ENCODE measurements around the gene ABCC11.
"Not testable (repeated sequence)": the region's sequence is repeated elsewhere in the genome, so short reads cannot be mapped to it uniquely, and the experiment has no call there.

The ABCC11 gene

GRCh38 chr16:48184681-48185080 is 62.7 kb downstream of the ABCC11 start:
- no peaks in the 10 kb centered on the region for H3F3A ChIP-seq (ENCODE audit: insufficient read depth)
- no peak overlapping the region for H2AFZ ChIP-seq (ENCODE audit: low read depth, low read length, severe bottlenecking)
- no peaks in the 10 kb centered on the region for H3K79me2 ChIP-seq (ENCODE audit: insufficient read depth, low read length)
- H3K9me2 ChIP-seq (replicated peaks; ENCODE audit: insufficient read depth, low read length), result no peaks in the 10 kb centered on the region
- no peaks in the 10 kb centered on the region for H3K9me3 ChIP-seq (ENCODE audit: insufficient read depth, low read length)
- H3K36me3 ChIP-seq (ENCODE audit: low read length), result no peaks in the 10 kb centered on the region
- H3K4me2 ChIP-seq (ENCODE audit: low read depth, low read length, poor library complexity, severe bottlenecking), result no peak overlapping the region
- no peak for TF ChIP-seq CTCF (IDR thresholded peaks at IDR 0.05; ENCODE audit: insufficient read depth, low read length, poor library complexity, severe bottlenecking)
- TF ChIP-seq EZH2phosphoT487 (conservative IDR thresholded peaks at IDR 0.05; ENCODE audit: low read length), result no peak
- no peak overlapping the region for H3K4me3 ChIP-seq (ENCODE audit: insufficient read depth, low read length, poor library complexity, severe bottlenecking)
- H3K27me3 ChIP-seq (ENCODE audit: low read length), result no peaks in the 10 kb centered on the region
- no peaks in the 10 kb centered on the region for H4K20me1 ChIP-seq (ENCODE audit: low read depth, low read length)
- H3K9ac ChIP-seq (ENCODE audit: low read length), result no peak overlapping the region
- H3K27ac ChIP-seq (ENCODE audit: low read depth, low read length), result no peak overlapping the region

- no peak overlapping the region for H3K9ac ChIP-seq (ENCODE audit: low read length)
- no peaks in the 10 kb centered on the region for H3K79me2 ChIP-seq (ENCODE audit: insufficient read depth, low read length)
- no peaks in the 10 kb centered on the region for H3F3A ChIP-seq (ENCODE audit: insufficient read depth)
- no peaks in the 10 kb centered on the region for H4K20me1 ChIP-seq (ENCODE audit: low read depth, low read length)
- no peaks in the 10 kb centered on the region for H3K9me2 ChIP-seq (replicated peaks; ENCODE audit: insufficient read depth, low read length)
- no peak overlapping the region for H3K4me2 ChIP-seq (ENCODE audit: low read depth, low read length, poor library complexity, severe bottlenecking)
- H2AFZ ChIP-seq (ENCODE audit: low read depth, low read length, severe bottlenecking), result no peak overlapping the region
- no peak overlapping the region for H3K27ac ChIP-seq (ENCODE audit: low read depth, low read length)
- H3K4me3 ChIP-seq (ENCODE audit: insufficient read depth, low read length, poor library complexity, severe bottlenecking), result no peak overlapping the region
- no peaks in the 10 kb centered on the region for H3K36me3 ChIP-seq (ENCODE audit: low read length)
- no peak for TF ChIP-seq CTCF (IDR thresholded peaks at IDR 0.05; ENCODE audit: insufficient read depth, low read length, poor library complexity, severe bottlenecking)
- TF ChIP-seq EZH2phosphoT487 (conservative IDR thresholded peaks at IDR 0.05; ENCODE audit: low read length), result no peak
- H3K9me3 ChIP-seq (ENCODE audit: insufficient read depth, low read length), result no peaks in the 10 kb centered on the region
- no peaks in the 10 kb centered on the region for H3K27me3 ChIP-seq (ENCODE audit: low read length)
Measured at GRCh38 chr16:48182979-48183537, 64.3 kb downstream of the ABCC11 start.

- H3K9me3 ChIP-seq (ENCODE audit: insufficient read depth, low read length); H3K27ac ChIP-seq (ENCODE audit: low read depth, low read length); H3K9me2 ChIP-seq (replicated peaks; ENCODE audit: insufficient read depth, low read length); H3K79me2 ChIP-seq (ENCODE audit: insufficient read depth, low read length); H3K9ac ChIP-seq (ENCODE audit: low read length); H4K20me1 ChIP-seq (ENCODE audit: low read depth, low read length); H3K27me3 ChIP-seq (ENCODE audit: low read length); H3F3A ChIP-seq (ENCODE audit: insufficient read depth); H3K4me3 ChIP-seq (ENCODE audit: insufficient read depth, low read length, poor library complexity, severe bottlenecking); H2AFZ ChIP-seq (ENCODE audit: low read depth, low read length, severe bottlenecking); H3K4me2 ChIP-seq (ENCODE audit: low read depth, low read length, poor library complexity, severe bottlenecking); H3K36me3 ChIP-seq (ENCODE audit: low read length): not testable (repeated sequence)
Measured at GRCh38 chr16:48181746-48182520, 65.4 kb downstream of the ABCC11 start.

GRCh38 chr16:48180868-48181480 is 66.4 kb downstream of the ABCC11 start:
- Histone ChIP-seq H3K4me3 (ENCODE audit: insufficient read depth, low read length, poor library complexity, severe bottlenecking) (no peak overlapping the region), H3K4me2 (ENCODE audit: low read depth, low read length, poor library complexity, severe bottlenecking) (no peak overlapping the region), H4K20me1 (ENCODE audit: low read depth, low read length) (no peaks in the 10 kb centered on the region), H3F3A (ENCODE audit: insufficient read depth) (no peaks in the 10 kb centered on the region), H3K27me3 (ENCODE audit: low read length) (no peaks in the 10 kb centered on the region), H3K9me3 (ENCODE audit: insufficient read depth, low read length) (no peaks in the 10 kb centered on the region), H3K9me2 (replicated peaks; ENCODE audit: insufficient read depth, low read length) (no peaks in the 10 kb centered on the region), H3K36me3 (ENCODE audit: low read length) (no peaks in the 10 kb centered on the region), H3K79me2 (ENCODE audit: insufficient read depth, low read length) (no peaks in the 10 kb centered on the region), H3K27ac (ENCODE audit: low read depth, low read length) (no peak overlapping the region), H2AFZ (ENCODE audit: low read depth, low read length, severe bottlenecking) (no peak overlapping the region), H3K9ac (ENCODE audit: low read length) (no peak overlapping the region)
- TF ChIP-seq CTCF (IDR thresholded peaks at IDR 0.05; ENCODE audit: insufficient read depth, low read length, poor library complexity, severe bottlenecking) (no peak), EZH2phosphoT487 (conservative IDR thresholded peaks at IDR 0.05; ENCODE audit: low read length) (no peak)

Data from SU-DHL-6 (cell line).